MM.1S (cell line): Measurements from ENCODE around the gene AGAP2.

Experiments
- DNase-seq: peaks from one replicate; pipeline ENCODE4 v3.0.0-alpha.2; 2015
- H2AFZ ChIP-seq: fragments of 300-600 bp; sonication (generic); 2 replicates; pipeline ENCODE4 v1.6.0; 2016; ENCODE audit warnings: antibody characterized with exemption, low read length
- H3F3A ChIP-seq: fragments of 300-600 bp; sonication (generic); 2 replicates; pipeline ENCODE4 v1.6.1; 2016; ENCODE audit warnings: mild to moderate bottlenecking, antibody characterized with exemption, low read length, moderate library complexity, mixed read lengths; ENCODE audit not compliant: insufficient read depth
- H3K27ac ChIP-seq: fragments of 300-600 bp; sonication (generic); 2 replicates; pipeline ENCODE4 v1.5.1; 2016; ENCODE audit warnings: mild to moderate bottlenecking, low read length
- H3K27me3 ChIP-seq: fragments of 300-600 bp; sonication (generic); replicated peaks from 2 replicates; pipeline ENCODE4 v1.6.0; 2016; ENCODE audit warnings: low read length; ENCODE audit not compliant: insufficient read depth
- H3K36me3 ChIP-seq: fragments of 300-600 bp; sonication (generic); replicated peaks from 2 replicates; pipeline ENCODE4 v1.6.1; 2016; ENCODE audit warnings: mild to moderate bottlenecking, low read length, mixed read lengths; ENCODE audit not compliant: insufficient read depth
- H3K4me1 ChIP-seq: fragments of 300-600 bp; sonication (generic); 2 replicates; pipeline ENCODE4 v1.6.1; 2016; ENCODE audit warnings: low read length, mixed read lengths
- H3K4me2 ChIP-seq: fragments of 300-600 bp; sonication (generic); 2 replicates; pipeline ENCODE4 v1.6.0; 2016; ENCODE audit warnings: low read depth, low read length
- H3K4me3 ChIP-seq: fragments of 300-600 bp; sonication (generic); 2 replicates; pipeline ENCODE4 v1.5.1; 2016; ENCODE audit warnings: low read length, mixed read lengths
- H3K79me2 ChIP-seq: fragments of 300-600 bp; sonication (generic); 2 replicates; pipeline ENCODE4 v1.6.1; 2016; ENCODE audit warnings: mixed run types, low read length, mixed read lengths
- H3K9ac ChIP-seq: fragments of 300-600 bp; sonication (generic); 2 replicates; pipeline ENCODE4 v1.6.1; 2016; ENCODE audit warnings: low read length, mixed read lengths
- H3K9me2 ChIP-seq: fragments of 300-600 bp; sonication (generic); replicated peaks from 2 replicates; pipeline ENCODE4 v1.6.1; 2016; ENCODE audit warnings: mild to moderate bottlenecking, low read length, mixed read lengths; ENCODE audit not compliant: insufficient read depth
- H3K9me3 ChIP-seq: fragments of 300-600 bp; sonication (generic); replicated peaks from 2 replicates; pipeline ENCODE4 v1.6.1; 2016; ENCODE audit warnings: mild to moderate bottlenecking, low read length, mixed read lengths; ENCODE audit not compliant: insufficient read depth
- H4K20me1 ChIP-seq: fragments of 300-600 bp; sonication (generic); 2 replicates; pipeline ENCODE4 v1.6.1; 2016; ENCODE audit warnings: mild to moderate bottlenecking, low read length, moderate library complexity, mixed read lengths; ENCODE audit not compliant: insufficient read depth
- CTCF ChIP-seq: fragments of 300-600 bp; sonication (generic); IDR thresholded peaks from 2 replicates; pipeline ENCODE4 v1.5.1; 2016; ENCODE audit warnings: antibody characterized with exemption, low read length, mixed read lengths
- EZH2 ChIP-seq: fragments of 300-600 bp; sonication (generic); optimal IDR thresholded peaks from 2 replicates; pipeline ENCODE3; 2017; ENCODE audit warnings: low read depth, mild to moderate bottlenecking, antibody characterized with exemption, low read length, mixed read lengths
- EZH2phosphoT487 ChIP-seq: fragments of 300-600 bp; sonication (generic); IDR thresholded peaks from 2 replicates; pipeline ENCODE4 v1.6.1; 2018; ENCODE audit warnings: antibody characterized with exemption, low read length

The AGAP2 gene

GRCh38 chr12:57717846-57718640 lies 20.5 kb downstream of the AGAP2 start:
- no peaks in the 10 kb centered on the region for H3K27me3 ChIP-seq
- no peaks in the 10 kb centered on the region for H3F3A ChIP-seq
- H3K4me3 ChIP-seq = no peak overlapping the region
- no peaks in the 10 kb centered on the region for H3K9me3 ChIP-seq
- H3K4me1 ChIP-seq = no peaks in the 10 kb centered on the region
- H3K4me2 ChIP-seq = no peak overlapping the region
- H4K20me1 ChIP-seq = no peaks in the 10 kb centered on the region
- H3K9me2 ChIP-seq = no peaks in the 10 kb centered on the region
- no peak overlapping the region for H2AFZ ChIP-seq
- H3K36me3 ChIP-seq = no peaks in the 10 kb centered on the region; the same call in 1 of the 2 replicates
- H3K79me2 ChIP-seq = no peaks in the 10 kb centered on the region
- no peak overlapping the region for H3K27ac ChIP-seq
- no peak overlapping the region for H3K9ac ChIP-seq
- no peak for DNase-seq
- TF ChIP-seq EZH2phosphoT487 = no peak
- no peak for TF ChIP-seq CTCF
- no peak for TF ChIP-seq EZH2

- Histone ChIP-seq H3K4me3 (no peak overlapping the region), H3K4me1 (no peaks in the 10 kb centered on the region), H3K4me2 (no peak overlapping the region), H3K79me2 (no peaks in the 10 kb centered on the region), H3K27me3 (no peaks in the 10 kb centered on the region), H3K27ac (no peak overlapping the region), H3K9me2 (no peaks in the 10 kb centered on the region), H3K9ac (no peak overlapping the region), H4K20me1 (no peaks in the 10 kb centered on the region), H3F3A (no peaks in the 10 kb centered on the region), H3K36me3 (no peaks in the 10 kb centered on the region; the same call in 1 of the 2 replicates), H3K9me3 (no peaks in the 10 kb centered on the region), H2AFZ (no peak overlapping the region)
- no peak for DNase-seq
- TF ChIP-seq EZH2 (no peak), EZH2phosphoT487 (no peak), CTCF (no peak)
Observed at GRCh38 chr12:57717131-57717530, 21.4 kb downstream of the AGAP2 start.

- no peaks in the 10 kb centered on the region; the same call in none of the 2 replicates for H3K36me3 ChIP-seq
- TF ChIP-seq CTCF = no peak
- TF ChIP-seq EZH2 = no peak
- no peak for TF ChIP-seq EZH2phosphoT487
Observed at GRCh38 chr12:57716305-57716704, 22.2 kb downstream of the AGAP2 start.

More at GRCh38 chr12:57716305-57716704, 22.2 kb downstream of the AGAP2 start:
- Histone ChIP-seq H3F3A (no peaks in the 10 kb centered on the region), H3K79me2 (no peaks in the 10 kb centered on the region), H3K27me3 (no peaks in the 10 kb centered on the region), H3K4me3 (no peak overlapping the region), H3K4me2 (no peak overlapping the region), H3K4me1 (no peaks in the 10 kb centered on the region), H3K9ac (no peak overlapping the region), H3K27ac (no peak overlapping the region), H3K9me2 (no peaks in the 10 kb centered on the region), H2AFZ (no peak overlapping the region), H3K9me3 (no peaks in the 10 kb centered on the region), H4K20me1 (no peaks in the 10 kb centered on the region)
- DNase-seq = no peak
